Measurements from ENCODE around the gene BTBD7. TPM values are rescaled to one million over a fixed set of nuclear protein-coding genes. Genes with fewer than 3 reads are reported as not detected.

The BTBD7 gene
- total RNA-seq, 4 donors from 2014 or later = 10.0 to 16.9 (median 12.1) TPM

DNA sequence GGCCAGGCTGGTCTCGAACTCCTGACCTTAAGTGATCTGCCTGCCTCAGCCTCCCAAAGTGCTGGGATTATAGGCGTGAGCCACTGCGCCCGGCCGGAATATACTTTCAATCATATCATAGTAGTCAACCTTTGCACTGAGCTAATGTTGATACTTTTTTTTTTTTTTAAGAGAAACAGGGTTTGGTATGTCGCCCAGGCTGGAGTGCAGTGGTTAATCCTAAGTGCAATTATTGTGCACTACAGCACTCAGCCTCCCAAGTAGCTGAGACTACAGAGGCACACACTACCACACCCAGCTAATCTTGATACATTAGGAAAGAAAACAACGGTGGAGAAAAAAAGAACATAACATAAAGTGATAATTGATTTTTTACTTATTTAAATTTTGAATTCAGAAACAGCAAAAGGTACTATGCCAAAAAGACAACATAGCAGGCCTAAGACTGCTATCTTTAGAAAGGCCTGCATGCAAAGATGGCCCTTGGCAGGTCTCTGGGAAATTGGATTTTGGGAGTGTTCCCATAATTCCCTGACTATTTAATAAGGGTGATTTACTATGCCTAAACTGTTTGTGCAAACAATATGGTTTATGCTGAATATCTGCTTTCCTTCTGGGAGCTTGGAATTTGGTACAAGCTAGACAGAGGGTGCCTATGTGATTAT, 15.5 kb downstream of the BTBD7 start:
- no peaks in the 10 kb centered on the region for H3K36me3 ChIP-seq
- TF ChIP-seq POLR2A (IDR thresholded peaks at IDR 0.05) = no peak
- TF ChIP-seq, protein P1, sequence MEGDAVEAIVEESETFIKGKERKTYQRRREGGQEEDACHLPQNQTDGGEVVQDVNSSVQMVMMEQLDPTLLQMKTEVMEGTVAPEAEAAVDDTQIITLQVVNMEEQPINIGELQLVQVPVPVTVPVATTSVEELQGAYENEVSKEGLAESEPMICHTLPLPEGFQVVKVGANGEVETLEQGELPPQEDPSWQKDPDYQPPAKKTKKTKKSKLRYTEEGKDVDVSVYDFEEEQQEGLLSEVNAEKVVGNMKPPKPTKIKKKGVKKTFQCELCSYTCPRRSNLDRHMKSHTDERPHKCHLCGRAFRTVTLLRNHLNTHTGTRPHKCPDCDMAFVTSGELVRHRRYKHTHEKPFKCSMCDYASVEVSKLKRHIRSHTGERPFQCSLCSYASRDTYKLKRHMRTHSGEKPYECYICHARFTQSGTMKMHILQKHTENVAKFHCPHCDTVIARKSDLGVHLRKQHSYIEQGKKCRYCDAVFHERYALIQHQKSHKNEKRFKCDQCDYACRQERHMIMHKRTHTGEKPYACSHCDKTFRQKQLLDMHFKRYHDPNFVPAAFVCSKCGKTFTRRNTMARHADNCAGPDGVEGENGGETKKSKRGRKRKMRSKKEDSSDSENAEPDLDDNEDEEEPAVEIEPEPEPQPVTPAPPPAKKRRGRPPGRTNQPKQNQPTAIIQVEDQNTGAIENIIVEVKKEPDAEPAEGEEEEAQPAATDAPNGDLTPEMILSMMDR (IDR thresholded peaks at IDR 0.05 in 4 of 5, conservative IDR thresholded peaks at IDR 0.05 in 1 of 5) = no peak
- ATAC-seq (no peak), DNase-seq (no peak)
- H3K27me3 ChIP-seq = no peaks in the 10 kb centered on the region
- H3K27ac ChIP-seq = no peak overlapping the region
- no peak overlapping the region for H3K4me3 ChIP-seq
- peaks cover 17 to 20% of the 10 kb centered on the region in 2 donors for H3K4me1 ChIP-seq
- intact Hi-C loops (cut with DNase I; ENCODE audit: low total_unique reads) (no loop called here), in situ Hi-C loops (cut with MboI; ENCODE audit: low sequenced_read_pairs in 4 of 4) (no loop called here)
- H3K9me3 ChIP-seq = no peaks in the 10 kb centered on the region

GRCh38 chr14:93316716-93317115, 16.1 kb downstream of the BTBD7 start:
- Histone ChIP-seq H3K27ac (no peak overlapping the region), H3K4me3 (no peak overlapping the region), H3K4me1 (peaks cover 17 to 25% of the 10 kb centered on the region in 2 donors), H3K36me3 (no peaks in the 10 kb centered on the region), H3K27me3 (no peaks in the 10 kb centered on the region), H3K9me3 (no peaks in the 10 kb centered on the region)
- intact Hi-C loops (cut with DNase I; ENCODE audit: low total_unique reads) = no loop called here
- DNase-seq = no peak
- TF ChIP-seq, protein P1 (IDR thresholded peaks at IDR 0.05 in 4 of 5, conservative IDR thresholded peaks at IDR 0.05 in 1 of 5) = no peak
- TF ChIP-seq POLR2A (IDR thresholded peaks at IDR 0.05) = no peak
- no peak for ATAC-seq
- in situ Hi-C loops (cut with MboI; ENCODE audit: low sequenced_read_pairs in 4 of 4) = no loop called here

DNA sequence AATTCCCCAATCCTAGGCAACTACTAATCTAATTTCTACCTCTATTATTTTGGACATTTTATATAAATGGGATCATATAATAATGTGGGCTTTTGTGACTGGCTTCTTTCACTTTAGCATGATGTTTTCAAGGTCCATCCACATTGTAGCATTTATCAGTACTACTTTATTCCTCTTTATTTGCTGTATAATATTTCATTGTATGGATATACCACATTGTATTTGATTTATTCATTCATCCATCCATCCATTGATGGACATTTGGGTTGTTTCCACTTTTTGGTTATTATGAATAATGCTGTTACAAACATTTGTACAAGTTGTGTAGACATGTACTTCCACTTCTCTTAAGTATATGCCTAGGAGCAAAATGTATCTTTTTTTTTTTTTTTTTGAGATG, 17.3 kb downstream of the BTBD7 start:
- Histone ChIP-seq H3K36me3 (no peaks in the 10 kb centered on the region), H3K4me3 (no peak overlapping the region), H3K4me1 (peaks cover 22 to 25% of the 10 kb centered on the region in 2 donors), H3K9me3 (no peaks in the 10 kb centered on the region), H3K27me3 (no peaks in the 10 kb centered on the region), H3K27ac (no peak overlapping the region)
- DNase-seq (no peak), ATAC-seq (no peak)
- intact Hi-C loops (cut with DNase I; ENCODE audit: low total_unique reads) = no loop called here
- TF ChIP-seq POLR2A (IDR thresholded peaks at IDR 0.05) = no peak
- TF ChIP-seq, protein P1 (IDR thresholded peaks at IDR 0.05 in 4 of 5, conservative IDR thresholded peaks at IDR 0.05 in 1 of 5) = no peak
- in situ Hi-C loops (cut with MboI; ENCODE audit: low sequenced_read_pairs in 4 of 4) = no loop called here

GRCh38 chr14:93311082-93311481, 21.8 kb downstream of the BTBD7 start:
- TF ChIP-seq, protein P1 (IDR thresholded peaks at IDR 0.05 in 4 of 5, conservative IDR thresholded peaks at IDR 0.05 in 1 of 5) = no peak
- TF ChIP-seq POLR2A (IDR thresholded peaks at IDR 0.05) = no peak
- in situ Hi-C loops (cut with MboI; ENCODE audit: low sequenced_read_pairs in 4 of 4) (no loop called here), intact Hi-C loops (cut with DNase I; ENCODE audit: low total_unique reads) (no loop called here)
- Histone ChIP-seq H3K36me3 (no peaks in the 10 kb centered on the region), H3K4me3 (no peak overlapping the region), H3K27me3 (no peaks in the 10 kb centered on the region), H3K27ac (no peak overlapping the region), H3K9me3 (no peaks in the 10 kb centered on the region), H3K4me1 (peaks cover 15 to 20% of the 10 kb centered on the region in 2 donors)
- no peak for DNase-seq
- no peak for ATAC-seq

Data from gastrocnemius medialis (tissue), 4 donors.